CD4-positive, alpha-beta T cell (primary cell): Measurements from ENCODE around the gene SMAP1. TPM values are rescaled to one million over a fixed set of nuclear protein-coding genes. Genes with fewer than 3 reads are reported as not detected.
"Not testable (repeated sequence)": the region's sequence is repeated elsewhere in the genome, so short reads cannot be mapped to it uniquely, and the experiment has no call there.

Experiments
- ATAC-seq: fragments of 200-7000 bp; cut with Tn5 transposase; one replicate; pipeline ENCODE4 v1.10.0; 2022; ENCODE audit warnings: mild to moderate bottlenecking; ENCODE audit not compliant: poor library complexity
- CTCF ChIA-PET: fragments of 350-600 bp; sonication (Branson Sonifier 250); formaldehyde crosslinking; loops from one replicate; lab custom pipeline; 2021; ENCODE audit warnings: antibody characterized with exemption, inconsistent platforms; lab: Charles Lee
- POLR2A ChIA-PET: fragments of 350-600 bp; sonication (Branson Sonifier 250); formaldehyde crosslinking; loops from one replicate; lab custom pipeline; 2021; ENCODE audit warnings: antibody characterized with exemption, inconsistent platforms; lab: Charles Lee
- DNase-seq, 14 experiments: peaks; one replicate each; pipeline ENCODE4 v3.0.0-alpha.2; 2013 to 2020; ENCODE audit warnings: mixed read lengths in 2 of 14
- H3K27ac ChIP-seq, 2 donors: one replicate each; pipeline versions ENCODE4 v1.5.1 to v1.7.0; 2013; ENCODE audit warnings: low read length in 2 of 2, low read depth in 1 of 2, mild to moderate bottlenecking in 1 of 2
- H3K27me3 ChIP-seq, 2 experiments: 1 replicate in 1 of 2; 2 replicates in 1 of 2; pipeline versions ENCODE4 v1.6.1 to v1.7.0; 2013; ENCODE audit warnings: low read length in 2 of 2, control low read depth in 1 of 2, mild to moderate bottlenecking in 1 of 2, moderate library complexity in 1 of 2; ENCODE audit not compliant: insufficient read depth in 2 of 2, control insufficient read depth in 1 of 2
- H3K36me3 ChIP-seq: one replicate; pipeline ENCODE4 v1.6.1; 2013; ENCODE audit warnings: low read length, control low read depth; ENCODE audit not compliant: insufficient read depth
- H3K4me1 ChIP-seq: one replicate; pipeline ENCODE4 v1.6.1; 2013; ENCODE audit warnings: low read length, control low read depth; ENCODE audit not compliant: insufficient read depth
- H3K4me3 ChIP-seq: one replicate; pipeline ENCODE4 v1.5.1; 2013; ENCODE audit warnings: mild to moderate bottlenecking, low read length, moderate library complexity
- H3K9me3 ChIP-seq, 2 experiments: 1 replicate in 1 of 2; 2 replicates in 1 of 2; pipeline versions ENCODE4 v1.6.1 to v1.7.0; 2013; ENCODE audit warnings: low read length in 2 of 2, mild to moderate bottlenecking in 2 of 2, control low read depth in 1 of 2, moderate library complexity in 1 of 2; ENCODE audit not compliant: control insufficient read depth in 1 of 2, insufficient read depth in 1 of 2
- H3K27ac Mint-ChIP-seq: one replicate; pipeline ENCODE4 v1.8.0; 2020; ENCODE audit warnings: mixed read lengths
- H3K27me3 Mint-ChIP-seq: one replicate; pipeline ENCODE4 v1.8.0; 2021; ENCODE audit warnings: mixed read lengths
- H3K36me3 Mint-ChIP-seq: one replicate; pipeline ENCODE4 v1.8.0; 2021; ENCODE audit warnings: low read depth, mixed read lengths
- H3K4me1 Mint-ChIP-seq: one replicate; pipeline ENCODE4 v1.8.0; 2021; ENCODE audit warnings: low read depth, mixed read lengths
- H3K4me3 Mint-ChIP-seq: one replicate; pipeline ENCODE4 v1.8.0; 2020; ENCODE audit warnings: mild to moderate bottlenecking, mixed read lengths
- H3K9me3 Mint-ChIP-seq: one replicate; pipeline ENCODE4 v1.8.0; 2020; ENCODE audit warnings: mixed read lengths
- CTCF ChIP-seq: fragments of 200-600 bp; IDR thresholded peaks from one replicate; pipeline ENCODE4 v1.8.0; 2022; ENCODE audit warnings: antibody characterized with exemption, mild to moderate bottlenecking
- intact Hi-C, 2 experiments: fragments of 100-400 bp; cut with DNase I in 1 of 2; cut with micrococcal nuclease in 1 of 2; formaldehyde crosslinking; loops; one replicate each; pipeline versions ENCODE4 v1.15.1 to v1.9.0; 2023 to 2025; cut with DNase I, micrococcal nuclease
- total RNA-seq, 174 experiments: library from RNA in 2 of 174; stranded (reverse) in 2 of 174; gene quantifications; one replicate each; pipeline ENCODE4 v1.2.3 and lab custom pipeline; 2021 to 2026

The SMAP1 gene
- total RNA-seq, 2 experiments from 2014 or later, result 20.0 to 22.5 TPM

DNA sequence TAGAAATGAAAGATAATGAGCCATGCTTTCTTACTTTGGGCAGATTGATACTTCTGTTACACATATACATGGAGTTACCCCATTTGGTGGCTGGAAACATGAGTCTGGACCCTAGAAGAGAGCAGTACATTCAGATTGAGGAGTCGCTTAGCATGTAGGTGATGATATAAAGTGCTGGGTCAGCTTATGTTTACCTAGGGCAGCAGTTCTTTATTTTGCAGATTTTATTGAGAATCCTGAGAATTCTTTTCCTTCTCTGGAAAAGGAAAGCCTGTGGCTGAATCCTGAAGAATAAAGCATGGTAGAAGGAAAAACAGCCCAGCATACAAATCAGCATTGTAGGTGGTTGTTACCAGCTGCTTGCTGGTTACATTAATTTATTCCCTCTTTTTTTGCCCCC lies 91.2 kb downstream of the SMAP1 start:
- DNase-seq, result no peak
- H3K27me3 Mint-ChIP-seq, result no peaks in the 10 kb centered on the region

GRCh38 chr6:70763754-70764510 lies 96.2 kb downstream of the SMAP1 start:
- peaks cover 5% of the 10 kb centered on the region for H3K4me1 Mint-ChIP-seq
- H3K27ac Mint-ChIP-seq, result no peak overlapping the region
- intact Hi-C loops, result no loop called here
- no peak overlapping the region for H3K4me3 Mint-ChIP-seq
- no peaks in the 10 kb centered on the region for H3K4me1 ChIP-seq
- H3K4me3 ChIP-seq, result no peak overlapping the region
- no peak for TF ChIP-seq CTCF
- CTCF ChIA-PET, result no interaction called here
- DNase-seq (no peak), ATAC-seq (no peak)
- H3K36me3 Mint-ChIP-seq, result peaks cover 58% of the 10 kb centered on the region
- H3K27ac ChIP-seq, result no peak overlapping the region
- H3K27me3 Mint-ChIP-seq, result no peaks in the 10 kb centered on the region
- no peaks in the 10 kb centered on the region for H3K9me3 Mint-ChIP-seq
- H3K9me3 ChIP-seq, result peaks cover 0 to 4% of the 10 kb centered on the region in 2 experiments
- H3K36me3 ChIP-seq, result peaks cover 10% of the 10 kb centered on the region
- H3K27me3 ChIP-seq, result no peaks in the 10 kb centered on the region
- POLR2A ChIA-PET, result interaction anchor here (0.8 kb wide), 1 partner anchor 11 kb away, joined by 3 read pairs; no protein-coding TSS in a partner anchor

More for the DNA sequence above, 91.2 kb downstream of the SMAP1 start:
- Mint-ChIP-seq H3K9me3 (no peaks in the 10 kb centered on the region), H3K36me3 (peaks cover 52% of the 10 kb centered on the region), H3K27ac (no peak overlapping the region), H3K4me3 (no peak overlapping the region), H3K4me1 (peaks cover 5% of the 10 kb centered on the region)
- H3K27me3 ChIP-seq, result no peaks in the 10 kb centered on the region
- peaks cover 19% of the 10 kb centered on the region for H3K36me3 ChIP-seq
- no peaks in the 10 kb centered on the region for H3K4me1 ChIP-seq
- no peaks in the 10 kb centered on the region for H3K9me3 ChIP-seq
- TF ChIP-seq CTCF, result no peak
- H3K27ac ChIP-seq, result no peak overlapping the region
- CTCF ChIA-PET, result interaction anchor here (0.5 kb wide), 1 partner anchor 125 kb away, joined by 4 read pairs; no protein-coding TSS in a partner anchor
- intact Hi-C loops, result no loop called here
- H3K4me3 ChIP-seq, result no peak overlapping the region
- no peak for ATAC-seq
- POLR2A ChIA-PET, result no interaction called here

DNA sequence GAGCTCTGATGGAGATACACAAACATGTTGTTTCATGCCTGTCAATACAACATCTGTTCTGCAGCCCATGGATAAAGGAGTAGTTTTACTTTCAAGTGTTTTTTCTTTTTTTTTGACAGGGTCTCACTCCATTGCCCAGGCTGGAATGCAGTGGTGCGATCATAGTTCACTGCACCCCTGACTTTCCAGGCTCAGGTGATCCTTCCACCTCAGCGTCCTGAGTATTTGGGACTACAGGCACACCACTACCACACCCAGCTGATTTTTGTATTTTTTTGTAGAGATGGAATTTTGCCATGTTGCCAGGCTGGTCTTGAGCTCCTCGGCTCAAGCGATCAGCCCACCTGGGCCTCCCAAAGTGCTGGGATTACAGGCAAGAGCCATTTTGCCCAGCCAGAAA lies 97.0 kb downstream of the SMAP1 start:
- H3K27ac ChIP-seq, result no peak overlapping the region
- Mint-ChIP-seq H3K36me3 (peaks cover 52% of the 10 kb centered on the region), H3K27me3 (no peaks in the 10 kb centered on the region), H3K4me1 (peaks cover 5% of the 10 kb centered on the region), H3K9me3 (no peaks in the 10 kb centered on the region), H3K4me3 (no peak overlapping the region), H3K27ac (no peak overlapping the region)
- H3K4me1 ChIP-seq, result no peaks in the 10 kb centered on the region
- TF ChIP-seq CTCF, result no peak
- intact Hi-C loops, result no loop called here
- H3K27me3 ChIP-seq, result no peaks in the 10 kb centered on the region
- ChIA-PET CTCF (no interaction called here), POLR2A (no interaction called here)
- no peak for ATAC-seq
- H3K4me3 ChIP-seq, result no peak overlapping the region
- DNase-seq, result no peak
- peaks cover 0 to 4% of the 10 kb centered on the region in 2 experiments for H3K9me3 ChIP-seq
- H3K36me3 ChIP-seq, result peaks cover 10% of the 10 kb centered on the region

DNA sequence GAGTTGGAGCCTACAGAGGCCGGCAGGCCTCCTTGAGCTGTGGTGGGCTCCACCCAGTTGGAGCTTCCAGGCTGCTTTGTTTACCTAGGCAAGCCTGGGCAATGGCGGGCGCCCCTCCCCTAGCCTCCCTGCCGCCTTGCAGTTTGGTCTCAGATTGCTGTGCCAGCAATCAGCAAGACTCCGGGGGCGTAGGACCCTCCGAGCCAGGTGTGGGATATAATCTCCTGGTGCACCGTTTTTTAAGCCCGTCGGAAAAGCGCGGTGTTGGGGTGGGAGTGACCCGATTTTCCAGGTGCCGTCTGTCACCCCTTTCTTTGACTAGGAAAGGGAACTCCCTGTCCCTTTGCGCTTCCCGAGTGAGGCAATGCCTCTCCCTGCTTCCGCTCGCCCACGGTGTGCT lies 103.7 kb downstream of the SMAP1 start:
- H3K27ac ChIP-seq, H3K27me3 Mint-ChIP-seq, H3K4me1 Mint-ChIP-seq, intact Hi-C loops, H3K9me3 Mint-ChIP-seq, ATAC-seq, H3K4me1 ChIP-seq, POLR2A ChIA-PET, CTCF ChIA-PET, DNase-seq, H3K4me3 ChIP-seq, H3K27me3 ChIP-seq, H3K9me3 ChIP-seq, H3K4me3 Mint-ChIP-seq, H3K27ac Mint-ChIP-seq: not testable (repeated sequence)
- H3K36me3 ChIP-seq, result peaks cover 12% of the 10 kb centered on the region
- H3K36me3 Mint-ChIP-seq, result peaks cover 68% of the 10 kb centered on the region
